H1 (cell line): ENCODE data around the gene TCF21. TPM values are rescaled to one million over a fixed set of nuclear protein-coding genes. Genes with fewer than 3 reads are reported as not detected.

Experiments used
- ATF3 ChIP-seq: IDR thresholded peaks from 2 replicates; pipeline ENCODE4 v1.6.1; 2011; ENCODE audit warnings: low read depth, mild to moderate bottlenecking, low read length; ENCODE audit not compliant: insufficient read depth
- JUND ChIP-seq: IDR thresholded peaks from 2 replicates; pipeline ENCODE4 v1.6.1; 2011; ENCODE audit warnings: mild to moderate bottlenecking, improper control_type of control experiment, low read length
- NRF1 ChIP-seq: IDR thresholded peaks from 2 replicates; pipeline ENCODE4 v1.6.1; 2011; ENCODE audit warnings: mild to moderate bottlenecking, low read depth, low read length, improper control_type of control experiment
- RFX5 ChIP-seq: IDR thresholded peaks from 2 replicates; pipeline ENCODE4 v1.6.1; 2011; ENCODE audit warnings: low read depth, low read length, improper control_type of control experiment, borderline replicate concordance
- RNF2 ChIP-seq: fragments of 200-900, 300-1000 bp; sonication (generic); IDR thresholded peaks from 2 replicates; pipeline ENCODE4 v1.7.1; 2016; ENCODE audit warnings: borderline replicate concordance, low read depth, mild to moderate bottlenecking, antibody characterized with exemption, low read length; ENCODE audit not compliant: poor library complexity, severe bottlenecking; ENCODE audit errors: missing control alignments
- polyA plus RNA-seq, 7 experiments: library from polyadenylated mRNA; depleted of rRNA in 3 of 7; stranded (reverse) in 5 of 7; unstranded in 2 of 7; fragments of >200 nt in 5 of 7; fragments of 200-250 nt in 2 of 7; gene quantifications; 1 replicate in 5 of 7; 2 replicates in 1 of 7; 4 replicates in 1 of 7; pipeline versions ENCODE4 v1.2.1 to v1.2.3, GENCODE V29; 2011 to 2013; ENCODE audit warnings: missing spikeins in 2 of 7, mixed read lengths in 2 of 7
- total RNA-seq: library from RNA; stranded (reverse); fragmentation: NEBNext Ultra II Directional; extraction: Animal tissue kit (Norgen Biotek cat#: 25700); gene quantifications from 2 replicates; pipeline ENCODE4 v1.2.1, GENCODE V29; 2021
- TF ChIP-seq, protein P1 (sequence below), 3 experiments: IDR thresholded peaks; 1 replicate in 2 of 3; 2 replicates in 1 of 3; pipeline versions ENCODE4 v1.5.1 to v1.6.1; 2011; ENCODE audit warnings: low read length in 3 of 3, mild to moderate bottlenecking in 3 of 3, inconsistent platforms in 2 of 3, low read depth in 1 of 3, moderate library complexity in 1 of 3; ENCODE audit not compliant: insufficient read depth in 1 of 3; ENCODE audit errors: control extremely low read depth in 1 of 3
- TF ChIP-seq, protein P2 (sequence below): IDR thresholded peaks from 2 replicates; pipeline ENCODE4 v1.6.1; 2012; ENCODE audit warnings: inconsistent platforms

Gene TCF21
- total and polyA plus RNA-seq, 2 of the 8 experiments (the other 6 are each of a cell fraction or from before 2014, with no cell fraction given) = 0.05 to 0.09 TPM

DNA sequence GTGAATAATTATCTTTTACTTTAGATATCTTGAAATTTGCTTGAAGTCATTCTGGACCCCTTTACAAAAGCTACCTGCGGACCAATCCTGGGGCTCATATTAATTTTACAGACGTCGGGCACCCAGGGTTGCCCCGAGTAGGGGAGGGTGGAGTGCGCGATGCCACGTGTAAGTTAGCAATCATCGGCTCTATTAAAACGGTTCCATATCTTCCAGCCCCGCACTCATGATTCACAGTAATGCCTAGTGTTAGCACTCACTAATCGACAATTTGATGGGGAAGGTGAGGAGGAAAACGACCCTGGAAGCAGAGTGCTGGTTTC, 34.9 kb upstream of the TCF21 start (continued):
- TF ChIP-seq RFX5 (no peak), ATF3 (no peak), RNF2 (peak; percentile 50), JUND (no peak), NRF1 (no peak)
- TF ChIP-seq, protein P1, sequence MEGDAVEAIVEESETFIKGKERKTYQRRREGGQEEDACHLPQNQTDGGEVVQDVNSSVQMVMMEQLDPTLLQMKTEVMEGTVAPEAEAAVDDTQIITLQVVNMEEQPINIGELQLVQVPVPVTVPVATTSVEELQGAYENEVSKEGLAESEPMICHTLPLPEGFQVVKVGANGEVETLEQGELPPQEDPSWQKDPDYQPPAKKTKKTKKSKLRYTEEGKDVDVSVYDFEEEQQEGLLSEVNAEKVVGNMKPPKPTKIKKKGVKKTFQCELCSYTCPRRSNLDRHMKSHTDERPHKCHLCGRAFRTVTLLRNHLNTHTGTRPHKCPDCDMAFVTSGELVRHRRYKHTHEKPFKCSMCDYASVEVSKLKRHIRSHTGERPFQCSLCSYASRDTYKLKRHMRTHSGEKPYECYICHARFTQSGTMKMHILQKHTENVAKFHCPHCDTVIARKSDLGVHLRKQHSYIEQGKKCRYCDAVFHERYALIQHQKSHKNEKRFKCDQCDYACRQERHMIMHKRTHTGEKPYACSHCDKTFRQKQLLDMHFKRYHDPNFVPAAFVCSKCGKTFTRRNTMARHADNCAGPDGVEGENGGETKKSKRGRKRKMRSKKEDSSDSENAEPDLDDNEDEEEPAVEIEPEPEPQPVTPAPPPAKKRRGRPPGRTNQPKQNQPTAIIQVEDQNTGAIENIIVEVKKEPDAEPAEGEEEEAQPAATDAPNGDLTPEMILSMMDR (IDR thresholded peaks at IDR 0.05; ENCODE audit: control extremely low read depth in 1 of 3, insufficient read depth in 1 of 3, low read depth in 1 of 3, low read length in 3 of 3) = no peak
- TF ChIP-seq, protein P2, sequence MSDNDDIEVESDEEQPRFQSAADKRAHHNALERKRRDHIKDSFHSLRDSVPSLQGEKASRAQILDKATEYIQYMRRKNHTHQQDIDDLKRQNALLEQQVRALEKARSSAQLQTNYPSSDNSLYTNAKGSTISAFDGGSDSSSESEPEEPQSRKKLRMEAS = 0 out of 2 replicates have a peak, but pooled peaks have one; percentile 26
